Transverse colon (tissue), 4 donors: ENCODE measurements around the gene SOBP.

Experiments used
- CTCF ChIP-seq, 5 experiments: fragments of 200-600 bp in 3 of 5; fragments of 450-650 bp in 2 of 5; sonication (generic) in 3 of 5; IDR thresholded peaks; 1 replicate in 2 of 5; 2 replicates in 3 of 5; pipeline ENCODE4 v1.5.1; 2016 to 2017; ENCODE audit warnings: antibody characterized with exemption in 5 of 5, inconsistent platforms in 3 of 5, mild to moderate bottlenecking in 2 of 5, moderate library complexity in 1 of 5
- EP300 ChIP-seq: sonication (generic); formaldehyde crosslinking; IDR thresholded peaks from one replicate; pipeline ENCODE4 v1.6.1; 2017; ENCODE audit warnings: antibody characterized with exemption, low read depth
- POLR2A ChIP-seq: fragments of 450-650 bp; IDR thresholded peaks from one replicate; pipeline ENCODE4 v1.6.1; 2016; ENCODE audit warnings: antibody characterized with exemption, mild to moderate bottlenecking, moderate library complexity
- POLR2AphosphoS5 ChIP-seq, 3 donors: sonication (generic); formaldehyde crosslinking; IDR thresholded peaks; one replicate each; pipeline ENCODE4 v1.6.1; 2016; ENCODE audit warnings: antibody characterized with exemption in 3 of 3

DNA sequence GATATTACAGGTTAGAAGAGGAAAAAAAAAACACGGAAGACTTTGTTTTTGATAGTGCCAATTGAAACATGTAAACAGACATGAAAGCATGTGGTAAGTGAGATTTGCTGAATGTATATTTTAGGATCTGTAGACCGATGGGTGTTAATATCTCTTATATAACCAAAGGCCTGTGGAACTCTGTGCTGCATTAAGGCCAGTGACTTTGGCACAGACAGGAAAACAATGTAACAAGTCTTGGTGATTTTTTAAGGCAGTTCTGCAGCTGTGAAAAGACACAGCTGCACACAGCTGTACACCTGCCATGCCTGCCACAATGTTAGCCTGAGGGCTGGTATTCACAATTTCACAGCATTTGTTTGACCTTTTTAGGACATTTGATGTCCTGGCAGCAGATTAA is 6.1 kb downstream of the SOBP start:
- TF ChIP-seq POLR2A = no peak
- TF ChIP-seq CTCF (IDR thresholded peaks at IDR 0.05) = no peak
- TF ChIP-seq POLR2AphosphoS5 (IDR thresholded peaks at IDR 0.05) = no peak
- no peak for TF ChIP-seq EP300
